GM19193 (cell line): ENCODE results near the gene ITGA4.

Experiments
- POLR2A ChIP-seq: IDR thresholded peaks from 4 replicates; pipeline ENCODE4 v1.6.1; 2011; ENCODE audit not compliant: insufficient read depth, insufficient read length; ENCODE audit errors: extremely low read depth

ITGA4 gene

DNA sequence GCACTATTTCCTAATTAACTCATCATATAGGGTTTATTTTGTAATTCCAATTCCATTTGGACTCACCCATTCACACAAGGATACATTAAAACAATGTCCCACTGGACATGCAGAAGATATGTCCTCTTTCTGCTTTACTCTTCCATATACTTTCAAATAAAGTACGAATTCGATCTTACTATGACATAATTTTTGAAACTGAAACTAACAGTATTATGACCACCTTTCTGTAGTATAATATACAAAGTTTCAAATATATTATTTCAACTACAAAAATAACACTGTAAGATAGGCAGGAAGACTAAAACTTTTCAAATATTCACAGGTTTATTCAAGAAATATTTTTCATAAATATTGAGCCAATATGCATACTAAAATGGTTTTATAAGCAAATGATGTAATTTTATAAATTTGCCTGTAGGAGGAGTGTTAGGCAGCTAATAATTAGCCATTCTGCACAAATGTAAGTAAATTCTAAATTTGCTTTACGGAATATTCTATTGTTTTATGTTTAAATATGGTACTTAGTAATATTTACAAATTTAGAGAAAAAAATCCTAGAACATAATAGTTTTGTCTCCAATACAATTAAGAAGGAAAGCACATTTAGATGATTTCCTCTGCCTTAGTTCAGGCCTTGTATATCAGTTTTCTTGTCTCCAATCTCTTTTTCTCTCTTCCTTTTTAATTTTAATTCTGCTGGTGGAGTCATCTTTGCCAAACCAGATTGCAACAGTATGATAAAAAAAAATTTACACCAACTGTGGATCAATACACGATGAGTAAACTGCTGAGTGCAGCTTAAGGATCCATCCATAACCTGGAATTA is 113.9 kb downstream of the ITGA4 start:
- TF ChIP-seq POLR2A = no peak

DNA sequence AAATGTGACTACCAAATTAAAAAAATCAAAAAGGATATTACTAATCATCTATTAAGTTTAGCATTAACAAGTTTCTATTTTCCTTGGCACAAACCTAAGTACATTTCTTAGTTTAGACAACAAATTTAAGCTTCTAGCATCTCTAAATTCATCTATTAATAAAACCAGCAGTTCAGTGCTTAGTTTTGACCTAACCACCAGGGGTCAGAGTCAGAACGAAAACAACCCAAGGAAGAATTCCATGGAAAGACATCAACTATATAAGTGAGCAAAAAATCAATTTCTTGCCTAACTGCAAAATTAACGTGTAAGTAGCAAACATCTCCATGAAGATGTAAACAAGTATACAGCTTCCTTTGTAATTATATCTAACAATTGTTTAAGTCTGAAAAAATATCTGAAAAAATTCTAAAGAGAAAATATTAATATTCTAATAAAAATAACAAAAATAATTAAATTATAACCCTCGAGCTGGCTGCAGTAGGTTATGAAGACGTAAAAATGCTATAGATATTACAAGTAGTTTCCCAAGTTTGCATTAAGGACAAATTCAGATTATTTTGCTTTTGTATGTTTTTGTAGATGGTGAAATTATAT is 116.1 kb downstream of the ITGA4 start:
- TF ChIP-seq POLR2A = no peak

DNA sequence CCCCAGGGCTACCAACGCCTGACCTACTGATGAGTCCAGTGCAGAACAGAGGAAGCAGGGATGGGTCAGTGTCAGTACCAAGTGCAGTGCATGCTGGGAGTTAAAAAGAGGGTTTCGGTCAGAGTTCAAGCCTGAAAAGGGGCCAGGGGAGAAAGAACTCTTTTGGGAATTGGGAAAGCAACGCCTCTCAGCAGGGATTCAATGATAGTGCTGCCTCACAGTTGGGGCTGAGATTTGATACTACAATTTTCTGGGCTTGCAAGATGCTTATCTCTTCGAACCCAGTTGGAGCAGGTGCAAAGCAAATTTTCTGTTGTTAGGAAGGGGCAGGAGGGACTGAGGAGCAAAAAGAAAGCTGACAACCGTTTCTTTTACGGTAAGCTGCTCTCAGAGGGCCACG is 117.1 kb downstream of the ITGA4 start:
- no peak for TF ChIP-seq POLR2A

GRCh38 chr2:181575024-181575649 is 118.0 kb downstream of the ITGA4 start:
- TF ChIP-seq POLR2A = no peak

GRCh38 chr2:181575650-181576025 is 118.5 kb downstream of the ITGA4 start:
- TF ChIP-seq POLR2A = no peak

DNA sequence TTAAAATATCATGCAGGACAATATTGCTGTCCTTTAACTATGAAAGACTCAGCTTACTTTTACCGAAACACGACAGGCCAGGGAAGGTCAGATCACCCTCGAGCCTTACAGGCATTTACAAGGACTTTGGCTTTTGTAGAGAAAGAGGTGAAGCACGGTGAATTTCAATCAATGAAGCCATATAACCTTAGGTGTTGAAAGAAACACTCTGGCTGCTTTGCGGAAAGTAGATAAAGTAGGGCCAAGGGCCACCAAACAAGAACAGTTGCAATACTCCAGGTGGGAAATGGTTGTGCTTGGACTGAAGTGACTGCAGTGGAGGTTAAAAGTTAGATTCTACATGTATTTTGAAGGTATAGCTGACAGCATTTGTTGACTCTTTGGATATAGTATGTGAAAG is 119.2 kb downstream of the ITGA4 start:
- TF ChIP-seq POLR2A = no peak

DNA sequence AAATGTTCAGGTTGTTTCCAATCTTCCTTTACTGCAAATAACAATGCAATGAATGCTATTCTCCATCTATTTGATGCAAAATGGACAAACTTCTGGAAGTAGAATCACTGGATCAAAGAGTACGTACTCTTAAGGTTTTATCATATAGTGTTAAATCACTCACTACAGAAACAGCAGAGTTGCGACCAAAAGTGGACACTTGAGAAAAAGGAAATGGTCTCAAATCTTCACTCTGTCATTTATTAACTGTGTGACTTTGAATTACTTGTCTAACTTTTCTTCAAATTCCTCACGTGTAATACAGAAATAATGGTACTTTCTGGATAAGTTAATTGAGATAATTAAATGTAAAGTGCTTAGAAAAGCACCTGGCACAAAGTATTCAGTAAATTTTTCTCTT is 121.6 kb downstream of the ITGA4 start:
- no peak for TF ChIP-seq POLR2A

DNA sequence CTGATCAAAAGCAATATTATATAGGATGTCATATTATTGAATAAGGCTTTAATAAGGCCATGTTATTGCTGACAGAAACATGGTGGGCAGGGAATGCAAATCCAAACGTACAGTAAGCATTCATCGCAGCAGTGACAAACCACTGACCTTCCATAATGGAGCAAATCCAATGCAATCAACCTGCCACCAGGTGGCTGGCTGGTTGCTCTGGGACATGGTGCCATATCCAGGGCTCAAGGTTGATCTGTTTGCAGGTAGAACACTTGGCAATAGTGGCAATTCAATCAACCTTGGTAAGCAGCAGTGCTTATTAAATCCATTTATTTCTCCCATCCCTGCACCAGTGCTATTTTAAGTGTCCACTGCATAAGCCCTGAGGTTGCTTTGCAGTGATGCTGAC is 124.3 kb downstream of the ITGA4 start:
- no peak for TF ChIP-seq POLR2A

GRCh38 chr2:181585732-181586131 is 128.5 kb downstream of the ITGA4 start:
- no peak for TF ChIP-seq POLR2A
